ENCODE results near the gene CDKN2C. TPM values are rescaled to one million over a fixed set of nuclear protein-coding genes. Genes with fewer than 3 reads are reported as not detected.
"Not testable (repeated sequence)": the region's sequence is repeated elsewhere in the genome, so short reads cannot be mapped to it uniquely, and the experiment has no call there.

Gene CDKN2C
- total and polyA plus RNA-seq, 5 donors from 2014 or later = 11.8 to 26.2 (median 16.9) TPM

DNA sequence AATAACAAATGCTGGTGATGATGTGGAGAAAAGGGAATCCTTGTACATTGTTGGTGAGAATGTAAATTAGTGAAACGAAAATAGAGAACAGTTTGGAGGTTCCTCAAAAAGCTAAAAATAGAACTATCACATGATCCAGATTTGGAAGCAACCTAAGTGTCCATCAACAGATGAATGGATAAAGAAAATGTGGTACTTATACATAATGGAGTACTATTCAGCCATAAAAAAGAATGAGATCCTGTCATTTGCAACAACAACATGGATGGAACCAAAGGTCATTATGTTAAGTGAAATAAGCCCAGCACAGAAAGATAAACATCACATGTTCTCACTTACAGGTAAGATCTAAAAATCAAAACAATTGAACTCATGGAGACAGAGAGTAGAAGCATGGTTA is 29.3 kb downstream of the CDKN2C start:
- H3K4me1 Mint-ChIP-seq; DNase-seq; H3K27ac ChIP-seq (ENCODE audit: insufficient read depth, low read length, poor library complexity, severe bottlenecking); H3K4me3 Mint-ChIP-seq; H3K27me3 Mint-ChIP-seq; H3K36me3 Mint-ChIP-seq; H3K27me3 ChIP-seq (ENCODE audit: control insufficient read depth, insufficient read depth, low read length); H3K9me3 ChIP-seq (ENCODE audit: control insufficient read depth in 2 of 2, low read length in 2 of 2); H3K36me3 ChIP-seq (ENCODE audit: control insufficient read depth, insufficient read depth, low read length); H3K9me3 Mint-ChIP-seq; H3K4me1 ChIP-seq (ENCODE audit: control insufficient read depth, insufficient read depth, low read length, poor library complexity, severe bottlenecking); H3K27ac Mint-ChIP-seq; H3K4me3 ChIP-seq (ENCODE audit: low read depth, low read length); ATAC-seq (ENCODE audit: low read depth in 2 of 2): not testable (repeated sequence)

- Mint-ChIP-seq H3K27me3 (no peaks in the 10 kb centered on the region), H3K27ac (no peak overlapping the region), H3K9me3 (peaks cover 0 to 3% (median 0%) of the 10 kb centered on the region in 7 donors), H3K4me1 (no peaks in the 10 kb centered on the region), H3K4me3 (no peak overlapping the region), H3K36me3 (no peaks in the 10 kb centered on the region)
- Histone ChIP-seq H3K27me3 (ENCODE audit: control insufficient read depth, insufficient read depth, low read length) (peaks cover 4% of the 10 kb centered on the region), H3K27ac (ENCODE audit: insufficient read depth, low read length, poor library complexity, severe bottlenecking) (no peak overlapping the region), H3K4me3 (ENCODE audit: low read depth, low read length) (no peak overlapping the region), H3K36me3 (ENCODE audit: control insufficient read depth, insufficient read depth, low read length) (no peaks in the 10 kb centered on the region), H3K9me3 (ENCODE audit: control insufficient read depth in 2 of 2, low read length in 2 of 2) (no peaks in the 10 kb centered on the region), H3K4me1 (ENCODE audit: control insufficient read depth, insufficient read depth, low read length, poor library complexity, severe bottlenecking) (no peaks in the 10 kb centered on the region)
- ATAC-seq (ENCODE audit: low read depth in 2 of 2) (no peak), DNase-seq (no peak)
Measured at GRCh38 chr1:51000160-51000559, 30.1 kb downstream of the CDKN2C start.

GRCh38 chr1:51000651-51001050 is 30.6 kb downstream of the CDKN2C start:
- Histone ChIP-seq H3K27me3 (ENCODE audit: control insufficient read depth, insufficient read depth, low read length) (peaks cover 2% of the 10 kb centered on the region), H3K9me3 (ENCODE audit: control insufficient read depth in 2 of 2, low read length in 2 of 2) (no peaks in the 10 kb centered on the region), H3K36me3 (ENCODE audit: control insufficient read depth, insufficient read depth, low read length) (no peaks in the 10 kb centered on the region), H3K4me1 (ENCODE audit: control insufficient read depth, insufficient read depth, low read length, poor library complexity, severe bottlenecking) (no peaks in the 10 kb centered on the region), H3K27ac (ENCODE audit: insufficient read depth, low read length, poor library complexity, severe bottlenecking) (no peak overlapping the region), H3K4me3 (ENCODE audit: low read depth, low read length) (no peak overlapping the region)
- ATAC-seq (ENCODE audit: low read depth in 2 of 2) = no peak
- no peak overlapping the region for H3K4me3 Mint-ChIP-seq
- H3K27me3 Mint-ChIP-seq = no peaks in the 10 kb centered on the region
- H3K4me1 Mint-ChIP-seq = no peaks in the 10 kb centered on the region
- no peak overlapping the region for H3K27ac Mint-ChIP-seq
- no peaks in the 10 kb centered on the region for H3K36me3 Mint-ChIP-seq
- no peak for DNase-seq
- peaks cover 0 to 3% (median 0%) of the 10 kb centered on the region in 7 donors for H3K9me3 Mint-ChIP-seq

DNA sequence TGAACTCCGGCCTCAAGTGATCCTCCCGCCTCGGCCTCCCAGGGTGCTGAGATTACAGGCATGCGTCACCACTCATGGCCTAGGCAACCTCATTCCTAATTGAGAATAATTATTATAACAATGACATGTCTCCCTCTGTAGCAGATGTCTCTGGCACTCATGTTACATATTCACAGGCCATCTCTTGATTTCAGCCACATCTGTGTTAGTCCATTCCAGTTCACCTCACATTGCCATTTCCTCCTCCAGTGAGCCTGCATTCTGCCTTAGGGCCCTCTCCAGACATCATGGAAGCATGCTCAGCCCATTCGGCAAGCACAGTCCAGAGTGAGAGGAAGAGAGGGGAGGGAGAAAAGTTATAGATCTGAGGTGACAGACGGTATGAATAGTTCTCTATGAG is 32.5 kb downstream of the CDKN2C start:
- Mint-ChIP-seq H3K27me3 (peaks cover 6% of the 10 kb centered on the region), H3K36me3 (no peaks in the 10 kb centered on the region), H3K27ac (no peak overlapping the region), H3K4me1 (no peaks in the 10 kb centered on the region), H3K9me3 (peaks cover 0 to 5% (median 2%) of the 10 kb centered on the region in 7 donors), H3K4me3 (no peak overlapping the region)
- ATAC-seq (ENCODE audit: low read depth in 2 of 2) = no peak
- no peak overlapping the region for H3K4me3 ChIP-seq (ENCODE audit: low read depth, low read length)
- H3K36me3 ChIP-seq (ENCODE audit: control insufficient read depth, insufficient read depth, low read length) = no peaks in the 10 kb centered on the region
- H3K27me3 ChIP-seq (ENCODE audit: control insufficient read depth, insufficient read depth, low read length) = no peaks in the 10 kb centered on the region
- no peaks in the 10 kb centered on the region for H3K4me1 ChIP-seq (ENCODE audit: control insufficient read depth, insufficient read depth, low read length, poor library complexity, severe bottlenecking)
- H3K9me3 ChIP-seq (ENCODE audit: control insufficient read depth in 2 of 2, low read length in 2 of 2) = no peaks in the 10 kb centered on the region
- no peak overlapping the region for H3K27ac ChIP-seq (ENCODE audit: insufficient read depth, low read length, poor library complexity, severe bottlenecking)
- no peak for DNase-seq

- H3K27ac Mint-ChIP-seq; H3K4me3 ChIP-seq (ENCODE audit: low read depth, low read length); H3K9me3 ChIP-seq (ENCODE audit: control insufficient read depth in 2 of 2, low read length in 2 of 2); DNase-seq; H3K27ac ChIP-seq (ENCODE audit: insufficient read depth, low read length, poor library complexity, severe bottlenecking); H3K36me3 ChIP-seq (ENCODE audit: control insufficient read depth, insufficient read depth, low read length); H3K4me1 Mint-ChIP-seq; H3K36me3 Mint-ChIP-seq; H3K27me3 ChIP-seq (ENCODE audit: control insufficient read depth, insufficient read depth, low read length); H3K4me1 ChIP-seq (ENCODE audit: control insufficient read depth, insufficient read depth, low read length, poor library complexity, severe bottlenecking); H3K9me3 Mint-ChIP-seq; ATAC-seq (ENCODE audit: low read depth in 2 of 2); H3K4me3 Mint-ChIP-seq: not testable (repeated sequence)
- peaks cover 15% of the 10 kb centered on the region for H3K27me3 Mint-ChIP-seq
Measured at GRCh38 chr1:51005549-51005948, 35.5 kb downstream of the CDKN2C start.

DNA sequence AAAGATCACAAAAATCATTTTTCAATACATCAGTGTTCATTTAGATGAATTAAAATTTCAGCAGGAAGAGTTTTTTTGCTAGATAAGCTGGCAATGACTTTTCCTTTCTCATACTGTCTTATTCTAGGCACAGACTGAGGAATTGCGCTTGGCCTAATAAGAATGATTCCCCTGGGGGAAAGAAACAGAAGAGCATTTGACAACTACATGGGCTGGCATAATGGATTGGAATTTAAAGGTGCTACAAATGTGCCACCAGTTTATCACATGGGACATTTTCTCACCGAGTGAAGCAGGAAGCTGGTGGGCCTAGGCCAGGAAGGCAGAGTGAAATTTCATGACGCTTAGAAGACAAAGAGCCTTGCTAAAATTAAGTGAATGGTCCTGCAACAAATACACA is 39.3 kb downstream of the CDKN2C start:
- Mint-ChIP-seq H3K4me1 (no peaks in the 10 kb centered on the region), H3K27me3 (peaks cover 21% of the 10 kb centered on the region), H3K36me3 (no peaks in the 10 kb centered on the region), H3K27ac (no peak overlapping the region), H3K4me3 (no peak overlapping the region), H3K9me3 (peaks cover 0 to 9% (median 3%) of the 10 kb centered on the region in 7 donors)
- no peaks in the 10 kb centered on the region for H3K27me3 ChIP-seq (ENCODE audit: control insufficient read depth, insufficient read depth, low read length)
- ATAC-seq (ENCODE audit: low read depth in 2 of 2) (no peak), DNase-seq (no peak)
- H3K27ac ChIP-seq (ENCODE audit: insufficient read depth, low read length, poor library complexity, severe bottlenecking) = no peak overlapping the region
- no peak overlapping the region for H3K4me3 ChIP-seq (ENCODE audit: low read depth, low read length)
- no peaks in the 10 kb centered on the region for H3K9me3 ChIP-seq (ENCODE audit: control insufficient read depth in 2 of 2, low read length in 2 of 2)
- no peaks in the 10 kb centered on the region for H3K36me3 ChIP-seq (ENCODE audit: control insufficient read depth, insufficient read depth, low read length)
- no peaks in the 10 kb centered on the region for H3K4me1 ChIP-seq (ENCODE audit: control insufficient read depth, insufficient read depth, low read length, poor library complexity, severe bottlenecking)

GRCh38 chr1:51014878-51015277 is 44.8 kb downstream of the CDKN2C start:
- no peaks in the 10 kb centered on the region for H3K4me1 ChIP-seq (ENCODE audit: control insufficient read depth, insufficient read depth, low read length, poor library complexity, severe bottlenecking)
- peaks cover 0 to 4% (median 0%) of the 10 kb centered on the region in 7 donors for H3K9me3 Mint-ChIP-seq
- H3K4me3 Mint-ChIP-seq = no peak overlapping the region
- H3K27ac Mint-ChIP-seq = no peak overlapping the region
- no peak overlapping the region for H3K4me3 ChIP-seq (ENCODE audit: low read depth, low read length)
- peaks cover 3% of the 10 kb centered on the region for H3K36me3 Mint-ChIP-seq
- ATAC-seq (ENCODE audit: low read depth in 2 of 2) (no peak), DNase-seq (no peak)
- peaks cover 26% of the 10 kb centered on the region for H3K27me3 Mint-ChIP-seq
- no peaks in the 10 kb centered on the region for H3K4me1 Mint-ChIP-seq
- H3K36me3 ChIP-seq (ENCODE audit: control insufficient read depth, insufficient read depth, low read length) = no peaks in the 10 kb centered on the region
- peaks cover 4% of the 10 kb centered on the region for H3K27me3 ChIP-seq (ENCODE audit: control insufficient read depth, insufficient read depth, low read length)
- H3K27ac ChIP-seq (ENCODE audit: insufficient read depth, low read length, poor library complexity, severe bottlenecking) = no peak overlapping the region
- H3K9me3 ChIP-seq (ENCODE audit: control insufficient read depth in 2 of 2, low read length in 2 of 2) = no peaks in the 10 kb centered on the region

- Mint-ChIP-seq H3K4me1 (no peaks in the 10 kb centered on the region), H3K36me3 (no peaks in the 10 kb centered on the region)
- no peak overlapping the region for H3K27ac ChIP-seq (ENCODE audit: insufficient read depth, low read length, poor library complexity, severe bottlenecking)
Measured at GRCh38 chr1:51019811-51020210, 49.8 kb downstream of the CDKN2C start.

More at GRCh38 chr1:51019811-51020210, 49.8 kb downstream of the CDKN2C start:
- peaks cover 0 to 6% (median 0%) of the 10 kb centered on the region in 7 donors for H3K9me3 Mint-ChIP-seq
- ATAC-seq (ENCODE audit: low read depth in 2 of 2) (no peak), DNase-seq (no peak)
- Histone ChIP-seq H3K36me3 (ENCODE audit: control insufficient read depth, insufficient read depth, low read length) (no peaks in the 10 kb centered on the region), H3K9me3 (ENCODE audit: control insufficient read depth in 2 of 2, low read length in 2 of 2) (no peaks in the 10 kb centered on the region), H3K27me3 (ENCODE audit: control insufficient read depth, insufficient read depth, low read length) (peaks cover 10% of the 10 kb centered on the region), H3K4me3 (ENCODE audit: low read depth, low read length) (no peak overlapping the region), H3K4me1 (ENCODE audit: control insufficient read depth, insufficient read depth, low read length, poor library complexity, severe bottlenecking) (no peaks in the 10 kb centered on the region)
- H3K27me3 Mint-ChIP-seq = peaks cover 27% of the 10 kb centered on the region
- no peak overlapping the region for H3K27ac Mint-ChIP-seq
- H3K4me3 Mint-ChIP-seq = no peak overlapping the region
